AG04449 (cell line): ENCODE data around the gene PUS3.

Source experiments
- CTCF ChIA-PET: fragments of 350-600 bp; formaldehyde crosslinking; extraction: SDS; loops from one replicate; lab custom pipeline; 2021; ENCODE audit warnings: antibody characterized with exemption; lab: Yijun Ruan, JAX
- POLR2A ChIA-PET: fragments of 400-600, 350-600 bp; formaldehyde crosslinking; extraction: SDS; loops from one replicate; lab custom pipeline; 2020; ENCODE audit warnings: antibody characterized with exemption, inconsistent platforms; lab: Yijun Ruan, JAX
- DNase-seq: peaks from one replicate; pipeline ENCODE4 v3.0.0-alpha.2; 2010; ENCODE audit warnings: low read depth, low spot score
- H3K4me3 ChIP-seq: 2 replicates; pipeline ENCODE4 v1.5.1; 2011; ENCODE audit warnings: low read depth, mild to moderate bottlenecking, control low read depth, low read length
- TF ChIP-seq, protein P1 (sequence below): IDR thresholded peaks from one replicate; pipeline ENCODE4 v1.5.1; 2011; ENCODE audit warnings: mild to moderate bottlenecking, moderate library complexity, low read length, control low read depth, inconsistent platforms; ENCODE audit not compliant: insufficient read depth; ENCODE audit errors: missing control alignments

PUS3 gene

DNA sequence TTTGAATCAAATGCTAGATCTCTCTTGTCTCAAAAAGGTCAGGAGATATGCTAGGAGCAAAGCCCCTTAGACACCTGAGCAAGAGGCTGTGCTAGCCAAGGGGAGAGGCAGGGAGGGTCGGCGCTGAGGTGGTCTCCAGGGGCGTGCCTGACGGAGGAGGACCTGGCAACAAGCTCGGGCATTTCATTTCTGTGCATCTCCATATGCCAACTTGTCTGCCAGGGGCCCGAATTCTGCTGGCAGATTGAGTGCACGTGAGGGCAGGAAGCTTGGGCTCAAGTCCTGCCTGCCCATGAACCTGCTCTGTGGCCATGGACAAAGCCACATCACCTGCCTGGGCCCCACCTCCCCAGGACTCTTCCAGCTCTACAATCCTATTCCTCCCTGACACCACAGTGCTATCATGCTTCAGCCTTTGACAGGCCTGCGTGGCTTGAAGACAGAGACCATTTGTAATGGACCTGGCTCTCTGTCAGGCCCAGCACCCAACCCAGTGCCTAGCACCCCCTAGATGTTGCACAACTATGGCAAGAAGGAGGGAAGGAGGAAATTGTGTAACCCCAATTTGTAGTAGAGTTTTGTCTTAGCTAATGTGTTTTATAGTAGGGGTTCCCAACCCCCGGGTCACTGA, 26.6 kb upstream of the PUS3 start:
- H3K4me3 ChIP-seq, result no peak overlapping the region
- CTCF ChIA-PET, result interaction anchor here (0.8 to 12.7 kb wide), 5 partner anchors 8 to 262 kb away, joined by 3 to 293 read pairs (median 13); no protein-coding TSS in a partner anchor
- no peak for DNase-seq
- POLR2A ChIA-PET, result no interaction called here
- TF ChIP-seq, protein P1, sequence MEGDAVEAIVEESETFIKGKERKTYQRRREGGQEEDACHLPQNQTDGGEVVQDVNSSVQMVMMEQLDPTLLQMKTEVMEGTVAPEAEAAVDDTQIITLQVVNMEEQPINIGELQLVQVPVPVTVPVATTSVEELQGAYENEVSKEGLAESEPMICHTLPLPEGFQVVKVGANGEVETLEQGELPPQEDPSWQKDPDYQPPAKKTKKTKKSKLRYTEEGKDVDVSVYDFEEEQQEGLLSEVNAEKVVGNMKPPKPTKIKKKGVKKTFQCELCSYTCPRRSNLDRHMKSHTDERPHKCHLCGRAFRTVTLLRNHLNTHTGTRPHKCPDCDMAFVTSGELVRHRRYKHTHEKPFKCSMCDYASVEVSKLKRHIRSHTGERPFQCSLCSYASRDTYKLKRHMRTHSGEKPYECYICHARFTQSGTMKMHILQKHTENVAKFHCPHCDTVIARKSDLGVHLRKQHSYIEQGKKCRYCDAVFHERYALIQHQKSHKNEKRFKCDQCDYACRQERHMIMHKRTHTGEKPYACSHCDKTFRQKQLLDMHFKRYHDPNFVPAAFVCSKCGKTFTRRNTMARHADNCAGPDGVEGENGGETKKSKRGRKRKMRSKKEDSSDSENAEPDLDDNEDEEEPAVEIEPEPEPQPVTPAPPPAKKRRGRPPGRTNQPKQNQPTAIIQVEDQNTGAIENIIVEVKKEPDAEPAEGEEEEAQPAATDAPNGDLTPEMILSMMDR, result no peak

DNA sequence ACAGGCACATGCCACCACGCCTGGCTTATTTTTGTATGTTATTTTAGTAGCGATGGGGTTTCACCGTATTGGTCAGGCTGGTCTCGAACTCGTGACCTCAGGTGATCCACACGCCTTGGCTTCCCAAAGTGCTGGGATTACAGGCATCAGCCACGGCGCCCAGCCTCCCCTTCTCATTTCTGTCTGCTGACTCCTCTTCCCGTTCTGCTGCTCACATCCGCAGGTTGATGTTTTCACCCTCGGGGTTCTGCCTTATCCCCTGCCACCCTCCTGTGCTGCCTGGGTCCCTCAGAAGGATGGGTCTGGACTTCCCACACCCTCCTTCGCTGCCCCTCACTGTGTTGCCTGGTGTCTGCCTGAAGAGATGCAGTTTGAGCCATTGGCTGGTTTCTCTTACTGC, 23.7 kb upstream of the PUS3 start:
- no peak for DNase-seq
- H3K4me3 ChIP-seq, result no peak overlapping the region
- TF ChIP-seq, protein P1, result no peak
- POLR2A ChIA-PET, result no interaction called here
- CTCF ChIA-PET, result interaction anchor here (6.6 to 12.7 kb wide), 2 partner anchors 14 to 265 kb away, joined by 49 to 293 read pairs; no protein-coding TSS in a partner anchor

DNA sequence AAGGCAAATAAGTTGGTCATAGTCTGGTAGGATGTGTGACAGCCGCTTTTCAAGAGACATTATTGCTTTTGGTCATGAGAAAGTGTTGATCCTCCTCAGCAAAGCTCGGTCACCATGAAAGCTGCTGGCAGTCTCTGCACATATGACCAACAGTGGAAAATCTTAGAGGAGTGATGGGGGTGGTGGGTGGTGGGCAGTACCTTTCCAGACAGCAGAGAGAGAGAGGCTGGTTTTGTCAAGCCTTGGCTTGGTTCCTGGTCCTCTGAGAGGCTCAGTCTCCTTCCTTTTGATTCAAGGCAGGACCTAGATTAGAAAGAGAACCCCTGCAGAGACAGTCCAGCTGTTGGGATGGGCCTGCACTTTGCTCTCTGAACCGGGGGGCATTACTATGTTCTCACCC, 22.8 kb upstream of the PUS3 start:
- TF ChIP-seq, protein P1, result no peak
- ChIA-PET CTCF (interaction anchor here (0.7 to 12.7 kb wide), 7 partner anchors 12 to 265 kb away, joined by 3 to 293 read pairs (median 4); partner anchors contain the start of genes DDX25 and PUS3), POLR2A (no interaction called here)
- DNase-seq, result no peak
- H3K4me3 ChIP-seq, result no peak overlapping the region

DNA sequence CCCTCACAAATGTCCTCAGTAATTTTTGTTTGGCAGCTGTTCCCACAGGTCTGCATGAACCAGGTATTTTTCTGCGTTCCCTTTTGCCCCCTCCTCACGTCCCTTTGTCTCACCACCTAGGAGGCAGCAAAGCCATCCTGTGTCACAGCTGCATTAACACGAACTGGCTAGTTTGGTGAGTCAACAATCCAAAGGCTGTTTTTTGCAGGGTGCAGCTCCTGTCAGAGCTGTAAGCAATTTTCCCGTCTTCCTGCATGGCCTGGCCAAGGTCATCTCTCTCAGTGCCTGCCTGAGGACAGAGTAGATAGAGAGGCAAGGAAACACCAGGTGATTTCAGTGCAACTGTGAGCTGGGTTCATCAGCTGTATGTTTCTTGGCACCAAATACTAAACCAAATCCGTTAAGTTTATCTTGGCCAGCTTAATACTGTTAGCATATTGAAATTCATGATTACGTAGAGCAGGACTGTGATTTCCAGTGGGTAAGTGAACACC, 22.3 kb upstream of the PUS3 start:
- POLR2A ChIA-PET, result no interaction called here
- no peak for DNase-seq
- CTCF ChIA-PET, result interaction anchor here (0.7 to 12.7 kb wide), 8 partner anchors 11 to 273 kb away, joined by 3 to 293 read pairs (median 5); partner anchors contain the start of genes DDX25 and PUS3
- H3K4me3 ChIP-seq, result no peak overlapping the region
- TF ChIP-seq, protein P1, result no peak

DNA sequence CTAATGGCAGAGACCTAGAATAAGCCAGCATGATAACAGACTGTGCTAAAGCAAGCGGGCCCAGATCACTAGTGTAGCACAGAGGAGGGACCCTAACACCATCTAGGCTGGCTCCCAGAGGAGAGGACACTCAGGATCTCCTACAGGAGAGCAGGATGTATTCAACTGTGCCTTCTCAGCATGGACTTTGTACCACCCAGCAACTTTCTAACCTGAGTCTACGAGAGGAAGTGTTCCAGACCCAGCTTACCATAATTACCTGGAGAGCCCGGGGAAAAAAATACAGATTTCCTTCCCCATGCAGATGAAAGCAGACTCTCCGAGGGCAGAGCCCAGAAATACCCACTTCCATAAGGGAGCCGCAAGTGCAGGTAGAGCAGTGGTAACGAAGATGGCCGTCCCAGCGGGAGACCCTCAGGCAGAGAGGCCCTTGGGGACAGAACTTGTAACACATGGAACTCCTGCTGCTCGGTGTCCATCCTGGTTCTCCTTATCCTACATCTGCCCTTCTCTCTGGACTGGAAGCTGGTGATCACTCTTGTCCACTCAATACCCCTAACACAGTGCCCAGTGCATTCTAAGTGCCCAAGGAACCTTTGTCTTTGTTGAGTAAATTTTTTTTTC, 21.5 kb upstream of the PUS3 start:
- DNase-seq, result no peak
- ChIA-PET CTCF (interaction anchor here (1.0 to 12.7 kb wide), 9 partner anchors 11 to 288 kb away, joined by 4 to 293 read pairs (median 6); partner anchors contain the start of genes DDX25 and PUS3), POLR2A (no interaction called here)
- TF ChIP-seq, protein P1, result no peak
- H3K4me3 ChIP-seq, result no peak overlapping the region

DNA sequence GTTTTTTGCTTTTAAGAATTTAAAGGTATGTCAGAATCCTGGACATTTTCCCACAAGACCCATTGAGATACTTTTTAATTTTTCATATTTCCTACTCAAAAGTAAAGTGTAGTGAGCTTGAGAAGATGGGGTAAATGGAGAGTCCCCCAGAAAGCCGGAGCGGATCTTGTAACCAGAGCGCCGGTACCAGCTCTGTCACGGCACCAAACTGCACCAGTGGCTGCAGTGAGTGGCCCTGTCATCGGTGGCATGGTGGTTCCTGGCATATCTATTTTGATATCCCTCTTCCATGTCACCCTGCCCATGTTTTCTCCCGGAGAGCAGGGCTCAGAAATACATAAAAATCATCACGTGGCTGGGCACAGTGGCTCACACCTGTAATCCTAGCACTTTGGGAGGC, 20.6 kb upstream of the PUS3 start:
- DNase-seq, result no peak
- H3K4me3 ChIP-seq, result no peak overlapping the region
- ChIA-PET CTCF (interaction anchor here (0.7 to 12.7 kb wide), 17 partner anchors 8 to 302 kb away, joined by 3 to 293 read pairs (median 7); partner anchors contain the start of genes DDX25 and PUS3), POLR2A (no interaction called here)
- TF ChIP-seq, protein P1, result no peak
